B cell (primary cell): ENCODE results near the gene FAF2. TPM values are rescaled to one million over a fixed set of nuclear protein-coding genes. Genes with fewer than 3 reads are reported as not detected.

Experiments used
- ATAC-seq: fragments of 200-7000 bp; cut with Tn5 transposase; one replicate; pipeline ENCODE4 v1.10.0; 2021; ENCODE audit warnings: low read depth, mild to moderate bottlenecking, moderate number of reproducible peaks, moderate library complexity
- CTCF ChIA-PET: fragments of 350-600 bp; sonication (Branson Sonifier 250); formaldehyde crosslinking; loops from one replicate; lab custom pipeline; 2021; ENCODE audit warnings: antibody characterized with exemption, inconsistent platforms; lab: Charles Lee
- POLR2A ChIA-PET: fragments of 350-600 bp; sonication (Branson Sonifier 250); formaldehyde crosslinking; loops from one replicate; lab custom pipeline; 2021; ENCODE audit warnings: antibody characterized with exemption; lab: Charles Lee
- DNase-seq: peaks from one replicate; pipeline ENCODE4 v3.0.0; 2013
- H2AFZ ChIP-seq: 2 replicates; pipeline ENCODE4 v1.6.1; 2012; ENCODE audit warnings: mild to moderate bottlenecking, low read depth, low read length; ENCODE audit not compliant: insufficient read depth, poor library complexity, severe bottlenecking
- H3K27ac ChIP-seq, 2 donors: 1 replicate in 1 of 2; 2 replicates in 1 of 2; pipeline ENCODE4 v1.5.1; 2012 to 2013; ENCODE audit warnings: low read length in 2 of 2, mild to moderate bottlenecking in 2 of 2, moderate library complexity in 1 of 2
- H3K27me3 ChIP-seq, 4 experiments: fragments of 200-600 bp in 1 of 4; sonication (generic) in 1 of 4; replicated peaks in 1 of 4; 1 replicate in 2 of 4; 2 replicates in 2 of 4; pipeline versions ENCODE4 v1.6.1 to v1.7.0; 2013 to 2016; ENCODE audit warnings: low read length in 3 of 4, mild to moderate bottlenecking in 2 of 4, mixed read lengths in 1 of 4, moderate library complexity in 1 of 4; ENCODE audit not compliant: insufficient read depth in 4 of 4, control insufficient read depth in 3 of 4; ENCODE audit errors: control extremely low read depth in 1 of 4
- H3K36me3 ChIP-seq, 2 experiments: replicated peaks in 1 of 2; 1 replicate in 1 of 2; 2 replicates in 1 of 2; pipeline versions ENCODE4 v1.6.1 to v1.7.1; 2013; ENCODE audit warnings: low read length in 1 of 2; ENCODE audit not compliant: insufficient read depth in 2 of 2, control insufficient read depth in 1 of 2; ENCODE audit errors: control extremely low read depth in 1 of 2, extremely low read depth in 1 of 2
- H3K4me1 ChIP-seq, 2 donors: fragments of 200-600 bp in 1 of 2; sonication (generic) in 1 of 2; 1 replicate in 1 of 2; 2 replicates in 1 of 2; pipeline versions ENCODE4 v1.5.1 to v1.6.1; 2013 to 2017; ENCODE audit warnings: low read length in 2 of 2; ENCODE audit not compliant: control insufficient read depth in 2 of 2, insufficient read depth in 2 of 2
- H3K4me2 ChIP-seq: replicated peaks from 2 replicates; pipeline ENCODE3; 2012; ENCODE audit warnings: mild to moderate bottlenecking, low read depth, low read length; ENCODE audit not compliant: poor library complexity, severe bottlenecking
- H3K4me3 ChIP-seq, 5 experiments: fragments of 200-600 bp in 1 of 5; sonication (generic) in 1 of 5; 1 replicate in 3 of 5; 2 replicates in 2 of 5; pipeline versions ENCODE4 v1.5.1 to v1.7.0; 2011 to 2016; ENCODE audit warnings: low read length in 4 of 5, mild to moderate bottlenecking in 4 of 5, low read depth in 2 of 5, control low read depth in 1 of 5, moderate library complexity in 1 of 5; ENCODE audit not compliant: insufficient read depth in 1 of 5; ENCODE audit errors: control extremely low read depth in 1 of 5, extremely low read depth in 1 of 5
- H3K79me2 ChIP-seq: fragments of 200-600 bp; sonication (generic); one replicate; pipeline ENCODE4 v1.6.0; 2016; ENCODE audit warnings: low read length; ENCODE audit not compliant: control insufficient read depth, insufficient read depth
- H3K9ac ChIP-seq: fragments of 200-600 bp; sonication (generic); 2 replicates; pipeline ENCODE4 v1.6.1; 2017; ENCODE audit warnings: mild to moderate bottlenecking, low read length, moderate library complexity
- H3K9me3 ChIP-seq, 3 donors: one replicate each; pipeline versions ENCODE4 v1.6.1 to v1.7.1; 2013; ENCODE audit warnings: low read length in 2 of 3; ENCODE audit not compliant: control insufficient read depth in 2 of 3, insufficient read depth in 1 of 3; ENCODE audit errors: control extremely low read depth in 1 of 3
- H4K20me1 ChIP-seq: 2 replicates; pipeline ENCODE4 v1.6.0; 2012; ENCODE audit warnings: mild to moderate bottlenecking, low read length; ENCODE audit not compliant: insufficient read depth, control insufficient read depth, poor library complexity, severe bottlenecking
- H3K27ac Mint-ChIP-seq: one replicate; pipeline ENCODE4 v1.8.0; 2021; ENCODE audit warnings: mixed read lengths
- H3K27me3 Mint-ChIP-seq: one replicate; pipeline ENCODE4 v1.8.0; 2021; ENCODE audit warnings: mixed read lengths
- H3K4me1 Mint-ChIP-seq: one replicate; pipeline ENCODE4 v1.8.0; 2021; ENCODE audit warnings: mixed read lengths
- H3K4me3 Mint-ChIP-seq: one replicate; pipeline ENCODE4 v1.8.0; 2021; ENCODE audit warnings: mixed read lengths
- H3K9me3 Mint-ChIP-seq: one replicate; pipeline ENCODE4 v1.8.0; 2022; ENCODE audit warnings: mixed read lengths; ENCODE audit not compliant: insufficient read depth
- EZH2 ChIP-seq: IDR thresholded peaks from 2 replicates; pipeline ENCODE4 v1.6.1; 2012; ENCODE audit warnings: borderline replicate concordance, low read depth, mild to moderate bottlenecking, moderate library complexity, low read length; ENCODE audit not compliant: insufficient read depth, poor library complexity, severe bottlenecking
- WGBS: methylation state at CpG from one replicate; pipeline ENCODE4 v1.1.5; 2013; ENCODE audit warnings: missing lambda C conversion rate; ENCODE audit not compliant: insufficient coverage; 5-methylcytosine and 5-hydroxymethylcytosine counted together
- intact Hi-C: fragments of 100-400 bp; cut with micrococcal nuclease; formaldehyde crosslinking; loops from one replicate; pipeline ENCODE4 v1.10.0; 2022
- polyA plus RNA-seq: library from polyadenylated mRNA; depleted of rRNA; stranded (reverse); fragments of >200 nt; gene quantifications from 2 replicates; pipeline ENCODE4 v1.2.3, GENCODE V29; 2012
- total RNA-seq, 2 donors: library from RNA; stranded (reverse); fragments of 120-200 nt in 1 of 2; gene quantifications; 1 replicate in 1 of 2; 2 replicates in 1 of 2; pipeline versions ENCODE4 v1.2.3 to v1.2.4, GENCODE V29; 2013 to 2022
- TF ChIP-seq, protein P1 (sequence below): fragments of 200-600 bp; IDR thresholded peaks from one replicate; pipeline ENCODE4 v1.8.0; 2022; ENCODE audit warnings: antibody characterized with exemption, mild to moderate bottlenecking

Gene FAF2
- total and polyA plus RNA-seq, 2 donors (not counting 1 experiment from before 2014, with no cell fraction given): 10.9 to 35.1 TPM

DNA sequence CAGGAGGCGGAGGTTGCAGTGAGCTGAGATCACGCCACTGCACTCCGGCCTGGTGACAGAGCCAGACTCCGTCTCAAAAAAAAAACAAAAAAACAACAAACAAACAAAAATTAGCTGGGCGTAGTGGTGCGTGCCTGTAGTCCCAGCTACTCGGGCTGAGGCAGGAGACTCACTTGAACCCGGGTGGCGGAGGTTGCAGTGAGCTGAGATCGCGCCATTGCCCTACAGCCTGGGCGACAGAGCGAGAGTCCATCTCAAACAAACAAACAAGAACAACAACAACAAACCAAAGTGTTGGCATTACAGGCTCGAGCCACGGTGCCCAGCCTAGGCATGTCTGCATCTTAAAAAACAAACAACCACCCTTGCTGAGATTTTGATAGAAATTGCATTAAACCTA is 76.8 kb downstream of the FAF2 start:
- no peak overlapping the region for H2AFZ ChIP-seq
- H3K36me3 ChIP-seq: peaks cover 0 to 28% of the 10 kb centered on the region in 2 experiments
- Mint-ChIP-seq H3K4me3 (no peak overlapping the region), H3K9me3 (no peaks in the 10 kb centered on the region), H3K4me1 (peaks cover 30% of the 10 kb centered on the region), H3K27me3 (no peaks in the 10 kb centered on the region), H3K27ac (no peak overlapping the region)
- H4K20me1 ChIP-seq: peaks cover 25% of the 10 kb centered on the region
- H3K4me1 ChIP-seq: peaks cover 10 to 16% of the 10 kb centered on the region in 2 donors
- no peaks in the 10 kb centered on the region for H3K79me2 ChIP-seq
- H3K27ac ChIP-seq: no peak overlapping the region
- no peaks in the 10 kb centered on the region for H3K9me3 ChIP-seq
- no peak overlapping the region for H3K4me2 ChIP-seq
- intact Hi-C loops: no loop called here
- WGBS: 93% methylated on average over 15 of the region's 15 CpGs
- TF ChIP-seq, protein P1, sequence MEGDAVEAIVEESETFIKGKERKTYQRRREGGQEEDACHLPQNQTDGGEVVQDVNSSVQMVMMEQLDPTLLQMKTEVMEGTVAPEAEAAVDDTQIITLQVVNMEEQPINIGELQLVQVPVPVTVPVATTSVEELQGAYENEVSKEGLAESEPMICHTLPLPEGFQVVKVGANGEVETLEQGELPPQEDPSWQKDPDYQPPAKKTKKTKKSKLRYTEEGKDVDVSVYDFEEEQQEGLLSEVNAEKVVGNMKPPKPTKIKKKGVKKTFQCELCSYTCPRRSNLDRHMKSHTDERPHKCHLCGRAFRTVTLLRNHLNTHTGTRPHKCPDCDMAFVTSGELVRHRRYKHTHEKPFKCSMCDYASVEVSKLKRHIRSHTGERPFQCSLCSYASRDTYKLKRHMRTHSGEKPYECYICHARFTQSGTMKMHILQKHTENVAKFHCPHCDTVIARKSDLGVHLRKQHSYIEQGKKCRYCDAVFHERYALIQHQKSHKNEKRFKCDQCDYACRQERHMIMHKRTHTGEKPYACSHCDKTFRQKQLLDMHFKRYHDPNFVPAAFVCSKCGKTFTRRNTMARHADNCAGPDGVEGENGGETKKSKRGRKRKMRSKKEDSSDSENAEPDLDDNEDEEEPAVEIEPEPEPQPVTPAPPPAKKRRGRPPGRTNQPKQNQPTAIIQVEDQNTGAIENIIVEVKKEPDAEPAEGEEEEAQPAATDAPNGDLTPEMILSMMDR: no peak
- no peak for TF ChIP-seq EZH2
- ChIA-PET CTCF (no interaction called here), POLR2A (no interaction called here)
- no peak overlapping the region for H3K9ac ChIP-seq
- ATAC-seq (no peak), DNase-seq (no peak)
- H3K27me3 ChIP-seq: no peaks in the 10 kb centered on the region
- H3K4me3 ChIP-seq: no peak overlapping the region

DNA sequence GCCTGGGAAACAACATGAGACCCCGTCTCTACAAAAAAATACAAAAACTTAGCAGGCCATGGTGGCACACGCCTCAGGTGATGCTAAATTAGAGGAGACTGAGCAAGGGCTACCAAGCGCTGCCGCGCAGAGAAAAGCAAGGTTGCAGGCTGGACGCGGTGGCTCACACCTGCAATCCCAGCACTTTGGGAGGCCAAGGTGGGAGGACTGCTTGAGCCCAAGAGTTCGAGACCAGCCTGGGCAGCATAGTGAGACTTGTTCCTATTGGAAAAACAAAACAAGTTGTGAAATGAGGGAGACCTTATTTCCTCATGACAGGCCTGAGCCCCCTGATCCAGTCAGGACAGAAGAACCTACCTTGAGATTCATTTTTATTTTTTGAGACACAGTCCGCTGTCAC is 77.5 kb downstream of the FAF2 start:
- DNase-seq: no peak
- no peak overlapping the region for H2AFZ ChIP-seq
- H3K9me3 ChIP-seq: no peaks in the 10 kb centered on the region
- H3K4me2 ChIP-seq: no peak overlapping the region
- Mint-ChIP-seq H3K4me3 (no peak overlapping the region), H3K4me1 (peaks cover 32% of the 10 kb centered on the region), H3K27me3 (no peaks in the 10 kb centered on the region), H3K27ac (no peak overlapping the region), H3K9me3 (no peaks in the 10 kb centered on the region)
- peaks cover 0 to 32% of the 10 kb centered on the region in 2 experiments for H3K36me3 ChIP-seq
- TF ChIP-seq, protein P1: no peak
- TF ChIP-seq EZH2: no peak
- intact Hi-C loops: no loop called here
- WGBS: 97% methylated on average over 8 of the region's 9 CpGs
- POLR2A ChIA-PET: no interaction called here
- no peak overlapping the region for H3K4me3 ChIP-seq
- no peak overlapping the region for H3K9ac ChIP-seq
- no peaks in the 10 kb centered on the region for H3K79me2 ChIP-seq
- no peak overlapping the region for H3K27ac ChIP-seq
- H3K27me3 ChIP-seq: no peaks in the 10 kb centered on the region
- CTCF ChIA-PET: no interaction called here
- peaks cover 32% of the 10 kb centered on the region for H4K20me1 ChIP-seq
- no peak for ATAC-seq
- peaks cover 16 to 20% of the 10 kb centered on the region in 2 donors for H3K4me1 ChIP-seq
